H1 (cell line): ENCODE data around the gene NRIP2. TPM values are rescaled to one million over a fixed set of nuclear protein-coding genes. Genes with fewer than 3 reads are reported as not detected.

ENCODE experiments used
- CTCF ChIA-PET: fragments of 300-600 bp; sonication (Branson Sonifier 250); formaldehyde crosslinking; loops from one replicate; lab custom pipeline; 2021; ENCODE audit not compliant: partially characterized antibody; lab: Charles Lee
- POLR2A ChIA-PET: fragments of 300-600 bp; sonication (Branson Sonifier 250); formaldehyde crosslinking; loops from one replicate; lab custom pipeline; 2021; ENCODE audit warnings: inconsistent platforms; ENCODE audit not compliant: partially characterized antibody; lab: Charles Lee
- DNase-seq, 2 experiments: peaks; one replicate each; pipeline versions ENCODE4 v3.0.0 to v3.0.0-alpha.2; 2010 to 2022; ENCODE audit warnings: low spot score in 2 of 2, low read depth in 1 of 2, mixed read lengths in 1 of 2
- FAIRE-seq: peaks from 2 replicates; lab custom pipeline; 2011; peaks lifted over from hg19 to GRCh38; lab: Jason Lieb, UNC
- H2AFZ ChIP-seq: 2 replicates; pipeline ENCODE4 v1.8.1; 2012; ENCODE audit warnings: low read length, inconsistent platforms
- H2AK5ac ChIP-seq: 2 replicates; pipeline ENCODE4 v1.6.1; 2013; ENCODE audit warnings: low read depth, low read length
- H2BK120ac ChIP-seq: replicated peaks from 2 replicates; pipeline ENCODE3; 2013; ENCODE audit warnings: low read depth, low read length, inconsistent platforms
- H2BK12ac ChIP-seq: 2 replicates; pipeline ENCODE4 v1.6.1; 2013; ENCODE audit warnings: low read depth, low read length
- H2BK15ac ChIP-seq: 2 replicates; pipeline ENCODE4 v1.6.1; 2013; ENCODE audit warnings: low read length
- H2BK20ac ChIP-seq: 2 replicates; pipeline ENCODE4 v1.6.1; 2013; ENCODE audit warnings: low read length
- H2BK5ac ChIP-seq: 2 replicates; pipeline ENCODE4 v1.6.1; 2013; ENCODE audit warnings: low read depth, low read length
- H3K14ac ChIP-seq: 2 replicates; pipeline ENCODE4 v1.6.1; 2013; ENCODE audit warnings: inconsistent platforms; ENCODE audit not compliant: insufficient read length
- H3K18ac ChIP-seq: 2 replicates; pipeline ENCODE4 v1.6.1; 2013; ENCODE audit warnings: low read length; ENCODE audit errors: extremely low read depth
- H3K23ac ChIP-seq: 2 replicates; pipeline ENCODE4 v1.6.1; 2013; ENCODE audit warnings: inconsistent platforms; ENCODE audit not compliant: insufficient read length
- H3K23me2 ChIP-seq: 2 replicates; pipeline ENCODE4 v1.6.1; 2013; ENCODE audit warnings: low read depth, low read length
- H3K27ac ChIP-seq: 2 replicates; pipeline ENCODE4 v1.6.1; 2011; ENCODE audit warnings: low read depth, low read length, inconsistent platforms
- H3K27me3 ChIP-seq, 4 experiments: replicated peaks in 1 of 4; 1 replicate in 1 of 4; 2 replicates in 3 of 4; pipeline versions ENCODE4 v1.6.1 to v1.8.1; 2011 to 2013; ENCODE audit warnings: low read length in 3 of 4, mild to moderate bottlenecking in 3 of 4, inconsistent platforms in 2 of 4, mixed read lengths in 2 of 4, moderate library complexity in 1 of 4; ENCODE audit not compliant: control insufficient read depth in 3 of 4, insufficient read depth in 3 of 4; ENCODE audit errors: extremely low read depth in 1 of 4
- H3K36me3 ChIP-seq, 4 experiments: 2 replicates each; pipeline versions ENCODE4 v1.6.1 to v1.8.1; 2011 to 2013; ENCODE audit warnings: mild to moderate bottlenecking in 4 of 4, low read length in 3 of 4, moderate library complexity in 2 of 4, control low read depth in 1 of 4, inconsistent platforms in 1 of 4; ENCODE audit not compliant: insufficient read depth in 4 of 4, control insufficient read depth in 2 of 4
- H3K4ac ChIP-seq: replicated peaks from 2 replicates; pipeline ENCODE3; 2013; ENCODE audit warnings: low read length, low read depth, mixed read lengths, inconsistent platforms; ENCODE audit not compliant: insufficient read length
- H3K4me1 ChIP-seq, 4 experiments: replicated peaks in 1 of 4; 1 replicate in 1 of 4; 2 replicates in 3 of 4; pipeline versions ENCODE4 v1.6.1 to v1.8.1; 2011 to 2013; ENCODE audit warnings: low read length in 3 of 4, inconsistent platforms in 2 of 4, mixed read lengths in 1 of 4; ENCODE audit not compliant: insufficient read depth in 4 of 4, control insufficient read depth in 3 of 4
- H3K4me2 ChIP-seq, 2 experiments: 2 replicates each; pipeline versions ENCODE4 v1.6.1 to v1.8.1; 2011 to 2013; ENCODE audit warnings: low read depth in 2 of 2, low read length in 2 of 2, control low read depth in 1 of 2, inconsistent platforms in 1 of 2, mild to moderate bottlenecking in 1 of 2; ENCODE audit not compliant: insufficient read depth in 1 of 2
- H3K4me3 ChIP-seq, 4 experiments: fragments of 200-600, 300-600 bp in 1 of 4; sonication (generic), shearing (Covaris generic), sonication (Bioruptor Twin) in 1 of 4; 2 replicates each; pipeline versions ENCODE4 v1.5.1 to v1.8.1; 2011 to 2016; ENCODE audit warnings: low read length in 4 of 4, low read depth in 3 of 4, control low read depth in 2 of 4, inconsistent platforms in 2 of 4, mild to moderate bottlenecking in 2 of 4, mixed read lengths in 1 of 4, moderate library complexity in 1 of 4; ENCODE audit not compliant: insufficient read depth in 2 of 4; ENCODE audit errors: extremely low read depth in 1 of 4
- H3K56ac ChIP-seq: replicated peaks from 2 replicates; pipeline ENCODE3; 2013; ENCODE audit warnings: low read depth, mild to moderate bottlenecking, mixed read lengths, low read length, inconsistent platforms; ENCODE audit not compliant: insufficient read length
- H3K79me1 ChIP-seq: 2 replicates; pipeline ENCODE4 v1.6.1; 2013; ENCODE audit warnings: low read depth, low read length, control low read depth
- H3K79me2 ChIP-seq, 2 experiments: 2 replicates each; pipeline versions ENCODE4 v1.6.1 to v1.8.1; 2012 to 2013; ENCODE audit warnings: low read length in 2 of 2, mild to moderate bottlenecking in 2 of 2, inconsistent platforms in 1 of 2; ENCODE audit not compliant: insufficient read depth in 2 of 2, control insufficient read depth in 1 of 2
- H3K9ac ChIP-seq, 4 experiments: replicated peaks in 1 of 4; 1 replicate in 1 of 4; 2 replicates in 3 of 4; pipeline versions ENCODE4 v1.6.1 to v1.8.1; 2011 to 2013; ENCODE audit warnings: low read depth in 3 of 4, low read length in 3 of 4, control low read depth in 2 of 4, mild to moderate bottlenecking in 2 of 4, moderate library complexity in 2 of 4, inconsistent platforms in 1 of 4; ENCODE audit errors: extremely low read depth in 1 of 4
- H3K9me3 ChIP-seq, 2 experiments: 2 replicates each; pipeline versions ENCODE4 v1.6.1 to v1.8.1; 2012 to 2013; ENCODE audit warnings: mild to moderate bottlenecking in 2 of 2, moderate library complexity in 2 of 2, control low read depth in 1 of 2, inconsistent platforms in 1 of 2, low read depth in 1 of 2, low read length in 1 of 2, mixed read lengths in 1 of 2; ENCODE audit not compliant: insufficient read depth in 2 of 2
- H4K20me1 ChIP-seq, 2 experiments: replicated peaks in 1 of 2; 2 replicates each; pipeline versions ENCODE3 to v1.8.1; 2011 to 2013; ENCODE audit warnings: inconsistent platforms in 2 of 2, low read length in 2 of 2, mild to moderate bottlenecking in 1 of 2; ENCODE audit not compliant: insufficient read depth in 2 of 2, control insufficient read depth in 1 of 2
- H4K5ac ChIP-seq: 2 replicates; pipeline ENCODE4 v1.6.1; 2013; ENCODE audit warnings: low read length, low read depth, mixed read lengths, inconsistent platforms; ENCODE audit not compliant: insufficient read length
- H4K8ac ChIP-seq: 2 replicates; pipeline ENCODE4 v1.8.0; 2013; ENCODE audit warnings: mild to moderate bottlenecking, moderate library complexity, low read length, inconsistent platforms; ENCODE audit not compliant: insufficient read depth; ENCODE audit errors: extremely low read depth
- H4K91ac ChIP-seq: replicated peaks from 2 replicates; pipeline ENCODE3; 2013; ENCODE audit warnings: low read length, mixed read lengths, inconsistent platforms; ENCODE audit not compliant: insufficient read length
- CBX5 ChIP-seq: fragments of 300-800, 300-1000 bp; sonication (generic); IDR thresholded peaks from 2 replicates; pipeline ENCODE4 v1.7.1; 2016; ENCODE audit warnings: antibody characterized with exemption, low read length, low read depth
- CBX8 ChIP-seq: fragments of 300-800, 300-1000 bp; sonication (generic); IDR thresholded peaks from 2 replicates; pipeline ENCODE4 v1.7.1; 2016; ENCODE audit warnings: low read depth, low read length, borderline replicate concordance
- CHD1 ChIP-seq: IDR thresholded peaks from 2 replicates; pipeline ENCODE4 v1.6.1; 2012; ENCODE audit warnings: low read depth, low read length, improper control_type of control experiment
- EZH2 ChIP-seq: fragments of 200-600 bp; sonication (generic); IDR thresholded peaks from 2 replicates; pipeline ENCODE4 v1.7.1; 2012; ENCODE audit warnings: low read depth, mild to moderate bottlenecking, moderate library complexity, low read length, inconsistent platforms; ENCODE audit not compliant: severe bottlenecking
- GTF2F1 ChIP-seq: IDR thresholded peaks from 2 replicates; pipeline ENCODE4 v1.6.1; 2012; ENCODE audit warnings: low read depth, low read length, improper control_type of control experiment, borderline replicate concordance
- KDM4A ChIP-seq: IDR thresholded peaks from one replicate; pipeline ENCODE4 v1.7.1; 2012; ENCODE audit warnings: low read depth, mild to moderate bottlenecking, moderate library complexity, low read length, inconsistent platforms; ENCODE audit not compliant: severe bottlenecking
- KDM5A ChIP-seq: fragments of 200-600 bp; IDR thresholded peaks from 2 replicates; pipeline ENCODE4 v1.7.1; 2012; ENCODE audit warnings: mild to moderate bottlenecking, low read length, inconsistent platforms, mixed read lengths
- NRF1 ChIP-seq: IDR thresholded peaks from 2 replicates; pipeline ENCODE4 v1.6.1; 2011; ENCODE audit warnings: mild to moderate bottlenecking, low read depth, low read length, improper control_type of control experiment
- POLR2AphosphoS5 ChIP-seq: IDR thresholded peaks from 2 replicates; pipeline ENCODE4 v1.6.1; 2011; ENCODE audit warnings: low read depth, low read length
- RNF2 ChIP-seq: fragments of 200-900, 300-1000 bp; sonication (generic); IDR thresholded peaks from 2 replicates; pipeline ENCODE4 v1.7.1; 2016; ENCODE audit warnings: borderline replicate concordance, low read depth, mild to moderate bottlenecking, antibody characterized with exemption, low read length; ENCODE audit not compliant: poor library complexity, severe bottlenecking; ENCODE audit errors: missing control alignments
- RXRA ChIP-seq: IDR thresholded peaks from 2 replicates; pipeline ENCODE4 v1.6.1; 2011; ENCODE audit warnings: low read depth, mild to moderate bottlenecking, low read length, moderate library complexity; ENCODE audit not compliant: insufficient read depth
- TCF12 ChIP-seq: IDR thresholded peaks from 2 replicates; pipeline ENCODE4 v1.6.1; 2011; ENCODE audit warnings: low read depth, mild to moderate bottlenecking, low read length
- WGBS, 2 experiments: shearing (Covaris generic) in 1 of 2; methylation state at CpG; one replicate each; pipeline versions ENCODE4 v1.1.6 to v1.1.7; 2013 to 2015; ENCODE audit warnings: low lambda C conversion rate in 2 of 2, mixed read lengths in 2 of 2, inconsistent platforms in 1 of 2, low coverage in 1 of 2, missing lambda C conversion rate in 1 of 2; ENCODE audit not compliant: insufficient replicate concordance in 2 of 2, insufficient coverage in 1 of 2, insufficient read length in 1 of 2; ENCODE audit errors: extremely low coverage in 1 of 2, missing lambda C conversion rate in 1 of 2; 5-methylcytosine and 5-hydroxymethylcytosine counted together
- polyA plus RNA-seq, 7 experiments: library from polyadenylated mRNA; depleted of rRNA in 3 of 7; stranded (reverse) in 5 of 7; unstranded in 2 of 7; fragments of >200 nt in 5 of 7; fragments of 200-250 nt in 2 of 7; gene quantifications; 1 replicate in 5 of 7; 2 replicates in 1 of 7; 4 replicates in 1 of 7; pipeline versions ENCODE4 v1.2.1 to v1.2.3, GENCODE V29; 2011 to 2013; ENCODE audit warnings: missing spikeins in 2 of 7, mixed read lengths in 2 of 7
- total RNA-seq: library from RNA; stranded (reverse); fragmentation: NEBNext Ultra II Directional; extraction: Animal tissue kit (Norgen Biotek cat#: 25700); gene quantifications from 2 replicates; pipeline ENCODE4 v1.2.1, GENCODE V29; 2021

The NRIP2 gene
- total and polyA plus RNA-seq, 2 of the 8 experiments (the other 6 are each of a cell fraction or from before 2014, with no cell fraction given) = 0.06 TPM; not detected in 1

- no peak overlapping the region for H3K27ac ChIP-seq
- no peak overlapping the region for H3K4ac ChIP-seq
- DNase-seq (no peak), FAIRE-seq (no peak)
- no peak overlapping the region for H2BK120ac ChIP-seq
- 0 out of 2 replicates have a peak overlapping the region, but pooled peaks have one; percentile 61 for H2BK5ac ChIP-seq
- no peak overlapping the region for H3K56ac ChIP-seq
- H3K27me3 ChIP-seq = no peaks in the 10 kb centered on the region
- no peaks in the 10 kb centered on the region for H3K79me2 ChIP-seq
- H3K4me3 ChIP-seq = no peak overlapping the region
- H4K8ac ChIP-seq = peak overlapping the region; percentile 54; the same call in 1 of the 2 replicates
- no peak overlapping the region; the same call in 1 of the 2 replicates for H2BK15ac ChIP-seq
- H3K4me1 ChIP-seq = peaks cover 2 to 6% (median 5%) of the 10 kb centered on the region in 4 experiments
- no peak overlapping the region for H2AFZ ChIP-seq
- no peaks in the 10 kb centered on the region for H3K36me3 ChIP-seq
- CTCF ChIA-PET = interaction anchor here (0.5 to 2.3 kb wide), 4 partner anchors 8 to 150 kb away, joined by 3 to 5 read pairs (median 4); no protein-coding TSS in a partner anchor
- no peaks in the 10 kb centered on the region for H4K20me1 ChIP-seq
- H3K14ac ChIP-seq = no peak overlapping the region
- H3K9ac ChIP-seq = no peak overlapping the region
- H3K18ac ChIP-seq = peak overlapping the region; percentile 7; the same call in 1 of the 2 replicates
- no peak overlapping the region for H3K4me2 ChIP-seq
- H4K91ac ChIP-seq = no peak overlapping the region
- H3K23ac ChIP-seq = no peak overlapping the region
- H2BK20ac ChIP-seq = peak overlapping the region; percentile 4; the same call in 1 of the 2 replicates
- H3K23me2 ChIP-seq = no peaks in the 10 kb centered on the region; the same call in 1 of the 2 replicates
- H2AK5ac ChIP-seq = no peak overlapping the region
- H2BK12ac ChIP-seq = peak overlapping the region; percentile 13
- no peaks in the 10 kb centered on the region for H3K9me3 ChIP-seq
- POLR2A ChIA-PET = interaction anchor here (1.1 to 2.1 kb wide), 3 partner anchors 18 to 27 kb away, joined by 3 to 7 read pairs (median 3); partner anchors contain the start of gene FKBP4
- no peaks in the 10 kb centered on the region for H3K79me1 ChIP-seq
- H4K5ac ChIP-seq = no peak overlapping the region
- WGBS, 2 experiments = 93% methylated on average over 20 of the region's 20 CpGs; no CpG with 5 or more reads in 1 of the 2 experiments
- no peak for TF ChIP-seq CBX5
- no peak for TF ChIP-seq RNF2
- no peak for TF ChIP-seq GTF2F1
- no peak for TF ChIP-seq CBX8
- TF ChIP-seq TCF12 = no peak
- TF ChIP-seq RXRA = no peak
- no peak for TF ChIP-seq NRF1
- TF ChIP-seq POLR2AphosphoS5 = no peak
- TF ChIP-seq KDM4A = no peak
- TF ChIP-seq EZH2 = no peak
- no peak for TF ChIP-seq KDM5A
- TF ChIP-seq CHD1 = no peak
Observed at GRCh38 chr12:2776129-2776806, 58.6 kb downstream of the NRIP2 start.
